ENCODE measurements around the gene STXBP1. TPM values are rescaled to one million over a fixed set of nuclear protein-coding genes. Genes with fewer than 3 reads are reported as not detected.

Gene STXBP1
- total RNA-seq, 1 donor: 19.9 TPM

DNA sequence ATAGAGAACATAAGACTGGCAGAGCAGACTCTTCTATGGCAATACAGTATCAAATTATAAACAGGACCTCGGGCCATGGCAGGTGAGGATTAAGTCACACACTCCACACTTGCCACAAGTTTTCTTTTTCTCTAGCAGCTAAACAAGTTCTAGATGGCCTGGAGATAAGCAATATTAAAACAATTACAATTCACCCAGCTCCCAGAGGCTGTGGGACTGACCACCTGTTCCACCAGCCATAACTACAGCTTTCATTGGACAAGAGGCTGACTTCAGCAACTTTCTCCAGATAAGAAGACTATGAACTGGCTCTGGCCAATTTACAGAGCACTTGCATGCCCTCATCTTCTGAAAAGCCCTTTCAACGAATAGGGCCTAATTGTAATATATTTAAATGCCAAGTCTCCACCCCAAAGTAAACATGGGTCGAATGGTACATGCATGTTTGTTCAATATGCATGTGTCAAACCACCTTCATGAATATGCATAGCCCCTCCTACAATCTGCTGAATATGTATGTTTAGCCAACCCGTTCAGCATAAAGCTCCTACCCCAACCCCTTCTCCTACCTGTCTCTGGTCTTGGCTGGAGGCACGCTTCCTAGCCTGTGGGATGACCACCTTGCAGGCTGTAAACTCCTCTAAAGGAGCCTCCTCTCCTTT is 88.6 kb downstream of the STXBP1 start:
- Histone ChIP-seq H3K4me3 (ENCODE audit: insufficient read depth, low read length) (no peak overlapping the region), H3K9me3 (ENCODE audit: low read depth, low read length) (no peaks in the 10 kb centered on the region), H2AFZ (ENCODE audit: low read length) (no peak overlapping the region), H3K4me2 (ENCODE audit: insufficient read depth, low read length) (no peak overlapping the region), H3K36me3 (ENCODE audit: insufficient read depth, low read length) (no peaks in the 10 kb centered on the region), H4K20me1 (ENCODE audit: insufficient read depth, low read length) (no peaks in the 10 kb centered on the region), H3K4me1 (ENCODE audit: insufficient read depth, low read length) (peaks cover 3% of the 10 kb centered on the region), H3K79me2 (ENCODE audit: insufficient read depth, low read length) (no peaks in the 10 kb centered on the region), H3K27ac (ENCODE audit: low read depth, low read length) (no peak overlapping the region), H3K27me3 (ENCODE audit: insufficient read depth, low read length) (no peaks in the 10 kb centered on the region)
- TF ChIP-seq, protein P1, sequence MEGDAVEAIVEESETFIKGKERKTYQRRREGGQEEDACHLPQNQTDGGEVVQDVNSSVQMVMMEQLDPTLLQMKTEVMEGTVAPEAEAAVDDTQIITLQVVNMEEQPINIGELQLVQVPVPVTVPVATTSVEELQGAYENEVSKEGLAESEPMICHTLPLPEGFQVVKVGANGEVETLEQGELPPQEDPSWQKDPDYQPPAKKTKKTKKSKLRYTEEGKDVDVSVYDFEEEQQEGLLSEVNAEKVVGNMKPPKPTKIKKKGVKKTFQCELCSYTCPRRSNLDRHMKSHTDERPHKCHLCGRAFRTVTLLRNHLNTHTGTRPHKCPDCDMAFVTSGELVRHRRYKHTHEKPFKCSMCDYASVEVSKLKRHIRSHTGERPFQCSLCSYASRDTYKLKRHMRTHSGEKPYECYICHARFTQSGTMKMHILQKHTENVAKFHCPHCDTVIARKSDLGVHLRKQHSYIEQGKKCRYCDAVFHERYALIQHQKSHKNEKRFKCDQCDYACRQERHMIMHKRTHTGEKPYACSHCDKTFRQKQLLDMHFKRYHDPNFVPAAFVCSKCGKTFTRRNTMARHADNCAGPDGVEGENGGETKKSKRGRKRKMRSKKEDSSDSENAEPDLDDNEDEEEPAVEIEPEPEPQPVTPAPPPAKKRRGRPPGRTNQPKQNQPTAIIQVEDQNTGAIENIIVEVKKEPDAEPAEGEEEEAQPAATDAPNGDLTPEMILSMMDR (IDR thresholded peaks at IDR 0.05; ENCODE audit: extremely low read depth, low read depth, low read length): no peak
- peak; percentile 41 for DNase-seq (ENCODE audit: insufficient read length, low spot score, missing footprints)

DNA sequence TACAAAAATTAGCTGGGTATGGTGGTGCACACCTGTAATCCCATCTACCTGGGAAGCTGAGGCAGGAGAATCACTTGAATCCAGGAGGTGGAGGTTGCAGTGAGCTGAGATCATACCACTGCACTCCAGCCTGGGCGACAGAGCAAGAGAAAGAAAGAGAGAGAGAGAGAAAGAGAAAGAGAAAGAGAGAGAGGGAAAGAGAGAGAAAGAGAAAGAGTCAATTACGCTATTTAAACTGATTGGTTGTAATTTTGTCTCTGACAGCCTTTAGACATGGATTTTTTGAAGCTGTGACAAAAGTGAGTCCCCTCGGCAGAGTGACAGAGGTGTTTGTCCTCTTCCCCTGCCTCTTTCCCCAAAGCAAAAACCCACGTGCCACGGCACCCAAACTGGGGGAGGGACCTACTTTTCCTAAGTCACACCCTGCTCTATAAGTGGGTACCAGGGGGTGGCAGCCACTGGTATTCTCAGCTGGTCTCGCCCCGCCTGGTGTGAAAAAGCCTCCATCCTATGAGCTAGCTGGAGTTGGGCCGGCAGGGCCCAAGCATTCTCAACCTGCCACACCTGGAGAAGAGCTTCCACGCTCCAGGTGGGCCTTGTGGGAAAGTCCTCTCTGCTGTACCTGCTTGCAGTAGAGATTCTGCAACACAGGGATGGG is 91.3 kb downstream of the STXBP1 start:
- Histone ChIP-seq H3K4me3 (ENCODE audit: insufficient read depth, low read length) (no peak overlapping the region), H3K4me2 (ENCODE audit: insufficient read depth, low read length) (no peak overlapping the region), H3K27ac (ENCODE audit: low read depth, low read length) (no peak overlapping the region), H3K4me1 (ENCODE audit: insufficient read depth, low read length) (peaks cover 3% of the 10 kb centered on the region), H3K79me2 (ENCODE audit: insufficient read depth, low read length) (no peaks in the 10 kb centered on the region), H4K20me1 (ENCODE audit: insufficient read depth, low read length) (no peaks in the 10 kb centered on the region), H2AFZ (ENCODE audit: low read length) (no peak overlapping the region), H3K36me3 (ENCODE audit: insufficient read depth, low read length) (no peaks in the 10 kb centered on the region), H3K9me3 (ENCODE audit: low read depth, low read length) (no peaks in the 10 kb centered on the region), H3K27me3 (ENCODE audit: insufficient read depth, low read length) (no peaks in the 10 kb centered on the region)
- TF ChIP-seq, protein P1 (IDR thresholded peaks at IDR 0.05; ENCODE audit: extremely low read depth, low read depth, low read length): no peak
- DNase-seq (ENCODE audit: insufficient read length, low spot score, missing footprints): peak; percentile 14

DNA sequence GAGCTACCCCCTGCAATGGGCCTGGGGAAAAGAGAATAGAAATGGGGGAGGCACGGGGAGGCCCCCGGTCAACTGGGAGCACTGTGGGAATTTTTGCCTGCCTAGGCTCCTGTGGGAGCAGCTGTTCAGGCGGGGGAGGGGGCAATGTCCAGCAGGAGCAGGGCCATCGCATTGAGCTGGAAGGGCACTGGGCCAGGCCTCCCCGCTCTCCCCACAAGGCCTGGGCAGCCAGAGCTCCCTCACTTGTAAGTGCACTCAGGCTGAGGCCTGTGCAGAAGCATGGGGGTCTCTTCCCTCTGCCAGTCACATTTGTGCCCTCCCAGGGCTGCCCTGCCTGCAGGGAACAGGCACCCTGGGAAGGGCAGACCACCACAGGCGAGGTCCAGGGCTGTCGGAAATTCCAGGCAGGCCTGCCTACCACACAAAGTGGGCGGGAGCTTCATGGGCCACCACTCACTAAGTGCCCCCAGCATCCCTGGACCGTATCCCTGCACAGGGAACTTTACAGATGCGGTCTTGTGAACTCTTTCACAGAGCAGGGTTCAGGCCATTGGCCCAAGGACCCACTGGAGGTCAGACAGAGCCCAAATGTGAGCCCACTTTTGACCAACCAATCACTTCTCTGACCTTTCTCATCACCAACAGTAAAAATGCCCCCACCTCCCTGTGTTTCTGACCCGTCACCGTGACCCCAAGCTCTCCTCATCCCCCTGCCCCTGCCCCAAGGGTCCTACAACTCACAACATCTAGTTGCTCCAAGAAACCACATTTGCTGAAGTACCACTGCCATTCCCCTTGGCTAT is 93.7 kb downstream of the STXBP1 start:
- no peaks in the 10 kb centered on the region for H3K4me1 ChIP-seq (ENCODE audit: insufficient read depth, low read length)
- no peak overlapping the region for H3K4me2 ChIP-seq (ENCODE audit: insufficient read depth, low read length)
- no peaks in the 10 kb centered on the region for H3K79me2 ChIP-seq (ENCODE audit: insufficient read depth, low read length)
- no peak overlapping the region for H2AFZ ChIP-seq (ENCODE audit: low read length)
- H3K4me3 ChIP-seq (ENCODE audit: insufficient read depth, low read length): no peak overlapping the region
- H3K36me3 ChIP-seq (ENCODE audit: insufficient read depth, low read length): no peaks in the 10 kb centered on the region
- H4K20me1 ChIP-seq (ENCODE audit: insufficient read depth, low read length): no peaks in the 10 kb centered on the region
- TF ChIP-seq, protein P1 (IDR thresholded peaks at IDR 0.05; ENCODE audit: extremely low read depth, low read depth, low read length): no peak
- DNase-seq (ENCODE audit: insufficient read length, low spot score, missing footprints): peak; percentile 89
- no peaks in the 10 kb centered on the region for H3K9me3 ChIP-seq (ENCODE audit: low read depth, low read length)
- H3K27me3 ChIP-seq (ENCODE audit: insufficient read depth, low read length): no peaks in the 10 kb centered on the region
- no peak overlapping the region for H3K27ac ChIP-seq (ENCODE audit: low read depth, low read length)

DNA sequence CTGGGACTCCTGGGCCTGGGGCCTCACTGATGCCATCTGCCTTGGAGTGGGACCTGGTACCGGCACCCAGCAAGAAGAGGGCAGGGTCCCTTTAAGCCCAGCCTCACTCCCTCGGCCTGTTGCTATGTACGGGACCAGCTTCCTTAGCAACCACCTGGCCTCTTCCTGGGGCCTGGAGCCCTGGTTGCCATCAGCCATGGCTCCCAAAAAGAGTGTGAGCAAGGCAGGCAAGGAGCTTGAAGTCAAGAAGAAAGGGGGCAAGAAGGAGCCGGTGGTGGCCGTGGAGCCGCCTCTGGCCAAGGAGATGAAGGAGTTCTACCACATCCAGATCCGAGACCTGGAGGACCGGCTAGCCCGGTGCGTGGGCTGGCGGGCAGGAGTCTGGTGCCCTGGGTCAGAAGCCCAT is 94.8 kb downstream of the STXBP1 start, which contains the start of gene CFAP157:
Gene CFAP157, plus strand, starts transcription at position 153 of the 406 bp plus-strand sequence. Its CDS starts 44 bp downstream, at position 197.
- Histone ChIP-seq H2AFZ (ENCODE audit: low read length) (no peak within 1 kb of the TSS), H3K4me3 (ENCODE audit: insufficient read depth, low read length) (no peak within 1 kb of the TSS), H3K27me3 (ENCODE audit: insufficient read depth, low read length) (no peaks in the 10 kb centered on the region), H3K79me2 (ENCODE audit: insufficient read depth, low read length) (no peaks in the 10 kb centered on the region), H3K4me2 (ENCODE audit: insufficient read depth, low read length) (no peak within 1 kb of the TSS), H3K27ac (ENCODE audit: low read depth, low read length) (no peak within 1 kb of the TSS), H4K20me1 (ENCODE audit: insufficient read depth, low read length) (no peaks in the 10 kb centered on the region), H3K4me1 (ENCODE audit: insufficient read depth, low read length) (no peaks in the 10 kb centered on the region), H3K36me3 (ENCODE audit: insufficient read depth, low read length) (no peaks in the 10 kb centered on the region), H3K9me3 (ENCODE audit: low read depth, low read length) (no peaks in the 10 kb centered on the region)
- TF ChIP-seq, protein P1 (IDR thresholded peaks at IDR 0.05; ENCODE audit: extremely low read depth, low read depth, low read length): no peak
- DNase-seq (ENCODE audit: insufficient read length, low spot score, missing footprints): peak; percentile 77
